ENCODE measurements around the gene PRDX5. TPM values are rescaled to one million over a fixed set of nuclear protein-coding genes. Genes with fewer than 3 reads are reported as not detected.

The PRDX5 gene
- total RNA-seq, 1 experiment from 2014 or later, result 267 TPM

DNA sequence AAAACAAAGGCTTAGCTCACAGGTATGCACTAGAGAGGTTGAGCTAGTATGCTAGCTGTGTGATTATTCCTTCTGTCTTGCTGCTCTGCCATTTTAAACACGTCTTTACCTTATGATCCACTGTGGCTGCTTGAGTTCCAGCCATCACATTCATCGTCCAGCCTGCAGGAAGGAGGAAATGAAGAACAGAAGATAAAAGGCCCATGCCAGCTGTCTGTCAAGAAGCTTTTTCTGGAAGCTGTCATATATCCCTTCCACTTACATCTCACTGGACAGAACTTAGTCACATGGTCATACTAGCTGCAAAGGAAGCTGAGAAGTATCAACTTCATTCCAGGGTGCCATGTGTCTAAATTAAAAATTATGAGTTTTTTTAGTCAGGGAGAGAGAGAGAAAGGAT lies 9.5 kb downstream of the PRDX5 start:
- Histone ChIP-seq H3K36me3 (ENCODE audit: control insufficient read depth in 1 of 2, insufficient read depth in 2 of 2, low read length in 2 of 2) (no peaks in the 10 kb centered on the region), H3K4me3 (replicated peaks in 1 of 2; ENCODE audit: low read depth in 1 of 2, low read length in 2 of 2) (no peak overlapping the region), H3K9me3 (ENCODE audit: control insufficient read depth in 1 of 2, insufficient read depth in 1 of 2, low read depth in 1 of 2, low read length in 2 of 2) (no peaks in the 10 kb centered on the region), H3K27ac (ENCODE audit: low read depth, low read length) (no peak overlapping the region), H3K4me1 (ENCODE audit: control insufficient read depth in 1 of 2, insufficient read depth in 2 of 2, low read length in 2 of 2) (peaks cover 14 to 37% of the 10 kb centered on the region in 2 experiments), H3K79me2 (ENCODE audit: insufficient read depth, low read length) (no peaks in the 10 kb centered on the region), H3K4me2 (ENCODE audit: low read length) (no peak overlapping the region), H3K27me3 (ENCODE audit: insufficient read depth, low read length) (no peaks in the 10 kb centered on the region), H4K20me1 (ENCODE audit: insufficient read depth) (no peaks in the 10 kb centered on the region), H3K9me2 (ENCODE audit: insufficient read depth) (no peaks in the 10 kb centered on the region), H2AFZ (ENCODE audit: low read depth, low read length, poor library complexity, severe bottlenecking) (no peak overlapping the region), H3K9ac (ENCODE audit: low read length) (no peak overlapping the region)
- TF ChIP-seq, protein P1, sequence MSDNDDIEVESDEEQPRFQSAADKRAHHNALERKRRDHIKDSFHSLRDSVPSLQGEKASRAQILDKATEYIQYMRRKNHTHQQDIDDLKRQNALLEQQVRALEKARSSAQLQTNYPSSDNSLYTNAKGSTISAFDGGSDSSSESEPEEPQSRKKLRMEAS (IDR thresholded peaks at IDR 0.05), result no peak
- TF ChIP-seq ZNF274 (IDR thresholded peaks at IDR 0.05; ENCODE audit: low read depth, low read length), result no peak
- no peak for TF ChIP-seq EZH2 (IDR thresholded peaks at IDR 0.05)
- TF ChIP-seq TCF7L2 (IDR thresholded peaks at IDR 0.05; ENCODE audit: borderline replicate concordance, extremely low read depth, insufficient read depth, insufficient read length), result no peak
- TF ChIP-seq CBX3 (IDR thresholded peaks at IDR 0.05; ENCODE audit: low read depth), result no peak
- TF ChIP-seq YY1 (IDR thresholded peaks at IDR 0.05; ENCODE audit: extremely low read depth, insufficient replicate concordance, low read depth, low read length), result no peak
- TF ChIP-seq, protein P2, sequence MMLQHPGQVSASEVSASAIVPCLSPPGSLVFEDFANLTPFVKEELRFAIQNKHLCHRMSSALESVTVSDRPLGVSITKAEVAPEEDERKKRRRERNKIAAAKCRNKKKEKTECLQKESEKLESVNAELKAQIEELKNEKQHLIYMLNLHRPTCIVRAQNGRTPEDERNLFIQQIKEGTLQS (IDR thresholded peaks at IDR 0.05), result no peak
- no peak for TF ChIP-seq POLR2AphosphoS5 (IDR thresholded peaks at IDR 0.05; ENCODE audit: low read depth, low read length)
- no peak for TF ChIP-seq POLR2A (IDR thresholded peaks at IDR 0.05; ENCODE audit: borderline replicate concordance, extremely low read depth, insufficient read depth, insufficient read length)
- no peak for TF ChIP-seq ZFX (IDR thresholded peaks at IDR 0.05)
- TF ChIP-seq, protein P3, sequence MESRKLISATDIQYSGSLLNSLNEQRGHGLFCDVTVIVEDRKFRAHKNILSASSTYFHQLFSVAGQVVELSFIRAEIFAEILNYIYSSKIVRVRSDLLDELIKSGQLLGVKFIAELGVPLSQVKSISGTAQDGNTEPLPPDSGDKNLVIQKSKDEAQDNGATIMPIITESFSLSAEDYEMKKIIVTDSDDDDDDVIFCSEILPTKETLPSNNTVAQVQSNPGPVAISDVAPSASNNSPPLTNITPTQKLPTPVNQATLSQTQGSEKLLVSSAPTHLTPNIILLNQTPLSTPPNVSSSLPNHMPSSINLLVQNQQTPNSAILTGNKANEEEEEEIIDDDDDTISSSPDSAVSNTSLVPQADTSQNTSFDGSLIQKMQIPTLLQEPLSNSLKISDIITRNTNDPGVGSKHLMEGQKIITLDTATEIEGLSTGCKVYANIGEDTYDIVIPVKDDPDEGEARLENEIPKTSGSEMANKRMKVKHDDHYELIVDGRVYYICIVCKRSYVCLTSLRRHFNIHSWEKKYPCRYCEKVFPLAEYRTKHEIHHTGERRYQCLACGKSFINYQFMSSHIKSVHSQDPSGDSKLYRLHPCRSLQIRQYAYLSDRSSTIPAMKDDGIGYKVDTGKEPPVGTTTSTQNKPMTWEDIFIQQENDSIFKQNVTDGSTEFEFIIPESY (IDR thresholded peaks at IDR 0.05; ENCODE audit: extremely low read depth, insufficient replicate concordance, low read length), result no peak
- no peak for TF ChIP-seq SRF (IDR thresholded peaks at IDR 0.05; ENCODE audit: low read depth)
- TF ChIP-seq EZH2phosphoT487 (IDR thresholded peaks at IDR 0.05; ENCODE audit: borderline replicate concordance), result no peak
- no peak for TF ChIP-seq EGR1 (IDR thresholded peaks at IDR 0.05; ENCODE audit: low read depth)
- TF ChIP-seq SP1 (IDR thresholded peaks at IDR 0.05; ENCODE audit: low read depth), result no peak
- ChIA-PET CTCF (interaction anchor here (0.6 to 1.7 kb wide), 2 partner anchors 28 to 54 kb away, joined by 3 to 6 read pairs; no protein-coding TSS in a partner anchor), POLR2A (interaction anchor here (1.9 kb wide), 1 partner anchor 10 kb away, joined by 13 read pairs; the partner anchor contains the start of genes PRDX5 and TRMT112), RAD21 (ENCODE audit: low non-redundant PET in 1 of 2, low total read pairs in 2 of 2, uncharacterized antibody in 2 of 2, unreplicated experiment in 2 of 2) (no interaction called here)
- intact Hi-C loops (cut with micrococcal nuclease), result no loop called here
- no TSS peak for BruUV-seq (replicated peaks)
- no peak for DNase-seq (ENCODE audit: low read depth, low spot score)
- no peak for ATAC-seq

Measured in HCT116 (cell line).